CD4-positive, alpha-beta T cell treated with Interleukin-17A for 1 hour (primary cell): ENCODE results near the gene GIPC2.
"Not testable (repeated sequence)": the region's sequence is repeated elsewhere in the genome, so short reads cannot be mapped to it uniquely, and the experiment has no call there.

Experiments
- DNase-seq: peaks from one replicate; pipeline ENCODE4 v3.0.0-alpha.2; 2020

Gene GIPC2

DNA sequence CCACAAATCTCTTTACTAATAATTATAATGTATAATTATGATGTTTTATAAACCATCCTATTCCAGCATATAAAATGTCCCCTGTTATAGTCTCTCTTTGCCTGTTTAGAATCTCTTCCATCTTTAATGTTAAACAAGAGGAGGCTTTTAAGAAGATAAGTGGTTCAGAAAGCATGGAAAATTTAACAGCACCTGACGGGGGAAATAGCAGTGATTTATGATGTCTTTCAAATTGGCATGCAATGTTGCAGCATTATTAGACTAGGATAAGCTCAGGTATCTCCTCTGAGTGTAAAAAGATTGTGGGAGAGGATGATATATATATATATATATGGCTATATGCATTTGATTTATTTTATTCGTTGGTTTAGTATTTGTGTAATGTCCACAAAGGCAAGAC, 24.4 kb downstream of the GIPC2 start:
- no peak for DNase-seq

GRCh38 chr1:78070758-78071157, 25.0 kb downstream of the GIPC2 start:
- DNase-seq: no peak

- DNase-seq: no peak
These were observed 25.9 kb downstream of the GIPC2 start for GRCh38 chr1:78071696-78072095.

DNA sequence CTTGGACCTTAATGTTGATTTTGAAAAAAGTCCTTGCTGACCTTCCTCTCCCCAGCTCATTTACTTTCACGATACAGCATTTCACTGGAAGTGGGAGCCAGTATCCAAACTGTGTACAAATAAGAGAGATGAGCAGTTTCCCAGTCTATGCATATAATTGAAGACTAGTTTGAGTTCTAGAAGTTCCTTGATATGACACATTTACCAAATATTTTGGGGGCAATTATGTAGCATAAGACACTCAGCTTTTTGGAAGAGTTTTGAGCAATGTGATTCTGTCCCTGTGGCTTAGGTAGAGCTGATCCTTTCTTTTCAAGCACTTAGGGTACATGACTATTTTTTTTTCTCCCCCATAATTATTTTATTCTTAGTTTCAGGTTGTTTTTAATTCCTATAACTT, 26.4 kb downstream of the GIPC2 start:
- no peak for DNase-seq

GRCh38 chr1:78073441-78073840, 27.7 kb downstream of the GIPC2 start:
- no peak for DNase-seq

GRCh38 chr1:78075621-78076020, 29.9 kb downstream of the GIPC2 start:
- no peak for DNase-seq

GRCh38 chr1:78078358-78078757, 32.6 kb downstream of the GIPC2 start:
- no peak for DNase-seq

DNA sequence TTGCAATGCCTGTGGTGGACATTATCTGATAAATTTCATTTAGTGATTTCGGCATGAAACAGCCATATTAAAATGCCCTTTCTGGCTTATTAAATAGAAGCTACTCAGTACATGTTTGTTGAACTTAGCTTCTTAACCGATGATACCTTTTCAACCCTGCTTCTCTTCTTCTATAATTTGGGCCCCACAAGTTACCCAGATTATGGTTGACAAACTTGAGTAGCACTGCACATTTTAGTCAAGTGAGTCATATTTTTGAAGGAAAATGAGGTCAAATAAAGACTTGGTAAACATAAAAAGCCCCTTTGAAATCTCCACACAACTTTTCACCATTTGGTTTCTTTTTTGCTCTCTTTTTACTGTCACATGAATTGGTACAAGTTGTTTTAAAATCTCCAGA, 33.8 kb downstream of the GIPC2 start:
- DNase-seq: no peak

DNA sequence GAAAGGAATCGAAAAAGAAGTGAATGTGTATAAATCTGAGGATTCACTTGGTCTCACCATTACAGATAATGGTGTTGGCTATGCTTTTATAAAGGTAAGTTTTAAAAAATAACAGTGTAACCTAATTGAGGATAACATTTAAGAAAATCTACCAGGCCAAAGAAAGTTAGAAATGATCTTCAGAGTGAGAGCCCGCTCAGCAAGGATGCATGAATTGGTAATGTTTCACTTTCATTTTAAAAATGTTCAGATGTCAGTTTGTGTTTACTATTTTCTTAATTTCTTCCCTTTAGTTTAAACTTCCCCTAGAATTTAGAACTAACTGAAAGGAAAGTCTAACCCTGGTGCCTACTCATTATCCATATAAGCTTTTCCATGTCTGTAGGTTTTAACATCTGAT, 35.0 kb downstream of the GIPC2 start:
- no peak for DNase-seq

DNA sequence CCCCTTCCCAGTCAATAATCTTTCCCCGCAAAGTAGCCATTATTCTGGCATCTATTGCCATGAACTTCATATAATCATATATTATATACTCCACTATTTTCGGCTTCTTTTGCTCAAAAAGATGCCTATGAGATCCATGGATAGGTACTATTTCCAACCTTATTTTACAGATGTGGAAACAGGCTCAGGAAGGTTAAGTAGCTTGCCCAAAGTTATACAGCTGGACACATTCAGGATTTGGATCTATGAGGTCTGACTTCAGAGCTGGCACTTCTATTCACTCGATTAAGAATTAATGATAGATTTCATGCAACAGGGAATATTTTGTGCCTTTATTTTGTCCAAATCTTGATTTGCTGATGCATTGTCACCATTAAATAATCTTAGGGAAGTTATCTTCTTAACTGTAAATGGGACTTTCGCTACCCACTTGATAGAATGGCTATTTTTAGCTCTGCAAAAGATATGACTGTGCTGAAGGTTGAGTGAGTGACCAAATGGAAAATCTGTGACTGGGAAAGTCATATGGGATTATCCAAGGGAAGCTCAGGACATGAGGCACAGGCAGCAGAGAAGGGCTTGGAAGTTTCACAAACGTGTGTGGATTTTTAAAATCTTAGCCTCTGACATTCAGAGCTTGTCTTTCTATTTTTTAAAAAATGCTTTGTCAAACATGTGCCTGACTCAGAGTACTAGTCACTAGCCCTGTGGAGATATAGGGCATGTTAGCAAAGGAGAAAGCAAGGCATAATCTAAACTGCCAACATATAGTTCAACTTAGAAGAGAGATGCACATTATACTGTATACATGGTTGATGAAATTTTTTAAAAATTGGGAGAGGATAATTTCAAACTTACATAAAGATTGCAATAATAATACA, 36.5 kb downstream of the GIPC2 start:
- DNase-seq: no peak

GRCh38 chr1:78084639-78085038, 38.9 kb downstream of the GIPC2 start:
- not testable (repeated sequence) for DNase-seq

- DNase-seq: no peak
These were observed 40.9 kb downstream of the GIPC2 start for GRCh38 chr1:78086697-78087096.

GRCh38 chr1:78088015-78088414, 42.2 kb downstream of the GIPC2 start:
- DNase-seq: no peak

DNA sequence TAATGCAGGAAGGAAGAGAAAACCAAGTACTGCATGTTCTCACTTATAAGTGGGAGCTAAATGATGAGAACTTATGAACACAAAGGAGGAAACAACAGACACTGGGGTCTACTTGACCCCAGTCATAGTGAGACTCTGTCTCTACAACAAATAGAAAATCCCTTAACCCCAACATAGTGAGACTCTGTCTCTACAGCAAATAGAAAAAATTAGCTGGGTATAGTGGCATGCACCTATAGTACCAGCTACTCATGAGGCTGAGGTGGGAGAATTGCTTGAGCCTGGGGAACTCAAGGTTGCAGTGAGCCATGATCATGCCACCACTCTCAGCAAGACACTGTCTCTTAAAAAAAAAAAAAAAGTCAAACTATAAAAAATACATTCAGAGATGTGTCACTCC, 42.7 kb downstream of the GIPC2 start:
- DNase-seq: no peak

DNA sequence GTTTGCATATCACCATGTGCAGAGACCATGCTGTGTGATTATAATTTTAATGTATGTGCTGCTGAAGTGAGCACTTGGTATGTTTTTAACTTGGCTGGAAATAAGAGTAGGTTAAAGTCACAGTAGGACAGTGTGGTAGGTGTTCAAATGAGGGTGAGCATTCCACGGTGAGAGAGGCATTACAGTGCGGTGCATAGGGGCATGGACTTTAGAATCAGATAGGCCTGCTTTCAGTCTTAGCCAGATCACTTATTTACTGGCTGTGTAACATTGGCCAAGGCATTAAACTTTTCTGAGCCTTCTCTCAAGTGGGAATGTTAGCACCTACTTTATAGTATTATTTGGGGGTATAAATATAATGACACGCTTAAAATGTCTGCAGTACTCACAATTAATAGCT, 43.2 kb downstream of the GIPC2 start:
- no peak for DNase-seq

- no peak for DNase-seq
These were observed 44.8 kb downstream of the GIPC2 start for GRCh38 chr1:78090472-78091133.

GRCh38 chr1:78091215-78091813, 45.5 kb downstream of the GIPC2 start:
- DNase-seq: no peak

DNA sequence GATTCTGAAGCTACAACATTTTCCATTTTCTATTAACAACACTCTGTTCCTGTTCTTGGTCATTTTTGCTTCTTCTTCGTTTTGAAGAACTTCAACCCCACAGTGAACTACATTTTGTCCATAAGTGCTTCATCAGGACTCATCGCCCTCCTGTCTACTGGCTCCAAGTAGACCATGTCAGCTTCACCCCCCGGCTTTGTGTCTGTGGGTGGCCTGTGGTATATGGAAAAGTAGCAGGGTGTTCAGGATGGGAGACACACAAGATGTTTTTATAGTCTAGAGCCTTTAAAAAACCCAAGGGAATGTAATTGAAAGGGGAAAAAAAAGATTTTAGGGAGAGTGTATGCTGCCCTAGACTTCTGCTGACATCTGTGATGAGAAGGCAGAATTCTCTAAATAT, 46.1 kb downstream of the GIPC2 start:
- no peak for DNase-seq

- DNase-seq: no peak
These were observed 46.9 kb downstream of the GIPC2 start for GRCh38 chr1:78092643-78093042.

DNA sequence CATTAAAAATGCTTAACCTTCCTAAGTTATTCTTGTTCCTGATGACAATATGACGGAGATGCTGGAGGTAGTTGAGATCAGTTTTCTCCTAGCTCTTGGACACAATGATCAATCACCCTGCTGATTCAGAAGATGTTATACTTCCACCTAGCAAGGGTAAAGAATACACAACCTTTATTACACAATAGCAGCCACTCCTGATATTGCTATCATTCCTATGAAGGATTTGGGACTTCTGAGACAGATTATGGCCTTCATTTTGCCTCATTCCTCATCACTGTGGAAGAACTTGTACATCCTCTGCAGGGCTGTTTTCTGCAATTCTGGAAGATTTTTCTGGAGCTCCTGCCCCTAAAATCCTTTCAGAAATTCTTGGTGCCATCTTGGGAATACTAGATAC, 47.8 kb downstream of the GIPC2 start:
- no peak for DNase-seq

DNA sequence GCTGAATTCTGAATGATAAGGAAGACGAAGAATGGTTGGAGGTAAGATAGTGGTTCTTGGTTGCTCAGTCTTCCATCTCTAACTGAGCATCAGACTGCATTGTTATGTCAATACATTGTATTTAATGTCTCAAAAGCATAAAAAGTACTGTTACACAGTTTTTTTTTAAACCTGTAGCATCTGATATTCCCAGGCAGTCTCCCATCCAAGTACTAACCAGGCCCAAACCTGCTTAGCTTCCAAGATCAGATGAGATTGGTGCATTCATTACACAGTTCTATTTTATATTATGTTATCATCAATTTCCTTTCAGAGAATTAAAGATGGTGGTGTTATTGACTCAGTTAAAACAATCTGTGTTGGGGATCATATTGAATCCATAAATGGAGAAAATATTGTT, 48.9 kb downstream of the GIPC2 start:
- no peak for DNase-seq

DNA sequence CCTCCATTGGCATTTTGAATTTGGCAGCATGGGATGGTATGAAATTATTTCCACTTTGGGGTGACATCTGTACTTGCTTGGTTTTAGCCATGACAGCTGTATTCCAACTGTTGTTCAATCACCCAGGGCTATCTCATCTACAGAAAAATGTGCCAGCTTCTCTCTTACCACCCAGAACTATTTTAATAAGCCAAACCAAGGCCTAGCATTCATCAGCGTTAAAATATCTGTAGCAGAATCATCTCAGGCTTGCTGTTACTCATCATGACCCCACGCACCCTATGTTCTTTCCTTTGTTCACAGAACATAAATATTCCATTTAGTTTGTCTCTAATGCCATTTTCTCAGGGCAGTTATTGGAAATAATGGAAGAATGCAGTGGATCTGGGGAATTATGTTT, 49.8 kb downstream of the GIPC2 start:
- no peak for DNase-seq

DNA sequence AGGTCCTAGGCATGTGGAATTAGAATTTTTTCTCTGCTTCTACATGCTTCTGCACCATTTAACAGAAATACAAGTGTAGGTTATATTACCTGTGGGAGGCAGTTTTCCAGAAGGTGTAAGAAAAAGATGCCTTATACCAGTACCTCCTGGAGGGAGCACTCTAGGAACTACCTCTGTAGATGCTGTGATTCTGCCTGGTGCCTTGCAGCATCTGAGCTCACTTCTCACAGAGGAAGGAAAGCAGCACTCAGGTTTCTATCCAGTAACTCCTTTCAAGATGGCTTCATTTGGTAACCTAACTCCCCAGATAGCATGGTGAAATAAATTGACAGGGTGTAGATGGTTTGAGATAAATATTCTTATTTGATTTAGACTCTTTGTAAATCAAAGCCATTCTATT, 50.3 kb downstream of the GIPC2 start:
- DNase-seq: no peak

DNA sequence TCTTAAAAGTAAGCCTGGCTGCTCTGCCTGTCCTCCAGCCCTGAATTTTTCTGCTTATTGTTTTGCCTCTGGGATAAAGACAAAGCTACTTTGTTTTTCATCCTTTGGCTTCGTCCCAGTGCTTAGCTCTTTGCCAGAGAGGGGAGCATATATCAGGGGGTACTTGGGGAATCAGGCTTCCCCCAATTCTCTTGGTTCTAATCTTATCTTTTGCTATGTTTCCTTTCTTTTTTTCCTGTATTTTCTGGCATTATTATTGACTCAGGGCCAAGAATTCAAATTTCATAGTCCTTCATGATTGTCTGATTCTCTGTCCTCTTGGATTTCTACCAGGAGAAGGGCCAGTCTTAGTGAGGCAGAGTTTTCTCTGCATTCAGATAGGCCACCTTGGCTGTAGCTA, 51.2 kb downstream of the GIPC2 start:
- no peak for DNase-seq
